ENCODE measurements around the gene XKR3.
"Not testable (repeated sequence)": the region's sequence is repeated elsewhere in the genome, so short reads cannot be mapped to it uniquely, and the experiment has no call there.

The XKR3 gene

DNA sequence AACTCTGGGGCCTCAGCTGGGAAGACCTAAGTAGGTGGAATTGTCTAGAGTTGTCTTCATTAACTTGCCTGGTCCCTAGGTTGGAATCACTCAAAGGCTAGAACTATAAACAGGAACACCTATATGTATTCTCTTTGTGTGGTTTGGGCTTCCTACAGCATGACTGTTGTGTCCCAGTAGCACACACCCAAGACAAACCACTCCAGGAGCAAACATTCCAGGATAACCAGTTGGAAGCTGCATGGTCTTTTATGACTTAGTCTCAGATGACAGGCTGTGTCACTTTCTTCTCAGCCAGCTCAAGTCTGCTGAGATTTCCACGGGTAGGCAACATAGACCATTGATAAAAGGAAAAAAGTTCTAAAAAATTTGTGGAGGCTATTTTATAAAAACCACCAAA lies 90.9 kb downstream of the XKR3 start:
- not testable (repeated sequence) for H3K4me3 ChIP-seq (replicated peaks; ENCODE audit: low read depth, low read length); H3K36me3 ChIP-seq (ENCODE audit: control insufficient read depth, insufficient read depth, low read length); DNase-seq (ENCODE audit: extremely low read depth, insufficient read length); H3K27me3 ChIP-seq (replicated peaks; ENCODE audit: control insufficient read depth, insufficient read depth, low read length)

All from GM06990 (cell line).